ENCODE measurements around the gene RRP15. TPM values are rescaled to one million over a fixed set of nuclear protein-coding genes. Genes with fewer than 3 reads are reported as not detected.

The RRP15 gene
- polyA plus RNA-seq, 1 donor (not counting 4 experiments of a cell fraction or from before 2014, with no cell fraction given) = 15.8 TPM

DNA sequence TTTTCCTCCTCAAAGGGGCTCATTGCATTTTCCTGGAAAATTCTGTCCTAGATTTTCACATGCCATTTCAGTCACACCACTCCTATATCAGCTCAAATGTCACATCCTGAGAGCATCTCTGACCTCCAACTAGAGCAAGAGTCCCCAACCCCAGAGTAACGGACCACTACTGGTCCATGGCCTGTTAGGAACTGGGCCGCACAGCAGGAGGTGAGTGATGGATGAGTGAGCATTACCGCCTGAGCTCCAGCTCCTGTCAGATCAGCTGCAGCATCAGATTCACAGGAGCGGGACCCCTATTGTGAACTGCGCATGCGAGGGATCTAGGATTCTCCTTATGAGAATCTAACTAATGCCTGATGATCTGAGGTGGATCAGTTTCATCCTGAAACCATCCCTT, 12.7 kb upstream of the RRP15 start:
- no peak for DNase-seq (ENCODE audit: low read depth, low spot score)
- no peak overlapping the region for H3K27ac ChIP-seq (ENCODE audit: control insufficient read depth, insufficient read depth, low read length)
- H3K4me1 ChIP-seq (ENCODE audit: control insufficient read depth, extremely low read depth, insufficient read depth, low read length) = no peaks in the 10 kb centered on the region
- H3K36me3 ChIP-seq (ENCODE audit: control insufficient read depth in 2 of 2, extremely low read depth in 1 of 2, insufficient read depth in 2 of 2, low read length in 2 of 2) = no peaks in the 10 kb centered on the region
- no peak overlapping the region for H3K4me2 ChIP-seq (ENCODE audit: control insufficient read depth, extremely low read depth, insufficient read depth, low read depth, low read length)
- H2AFZ ChIP-seq (ENCODE audit: control insufficient read depth, low read length) = no peak overlapping the region
- no peak overlapping the region for H3K4me3 ChIP-seq (ENCODE audit: control insufficient read depth in 2 of 3, extremely low read depth in 1 of 3, insufficient read depth in 2 of 3, low read depth in 1 of 3, low read length in 3 of 3)
- H3K9me3 ChIP-seq (ENCODE audit: control insufficient read depth, low read depth, low read length) = no peaks in the 10 kb centered on the region
- no peaks in the 10 kb centered on the region for H3K9me1 ChIP-seq (ENCODE audit: control insufficient read depth, extremely low read depth, insufficient read depth, low read length)
- no peak overlapping the region for H3K9ac ChIP-seq (ENCODE audit: control insufficient read depth, extremely low read depth, insufficient read depth, low read length)
- H3K27me3 ChIP-seq (ENCODE audit: control insufficient read depth, extremely low read depth, insufficient read depth, low read length) = no peaks in the 10 kb centered on the region
- no peaks in the 10 kb centered on the region for H4K20me1 ChIP-seq (ENCODE audit: control insufficient read depth, extremely low read depth, insufficient read depth, low read length)
- dilution Hi-C loops (cut with MboI; ENCODE audit: extremely low pct_ligation_motif_present, low sequenced_read_pairs) = no loop called here
- FAIRE-seq = no peak
- TF ChIP-seq EZH2 (IDR thresholded peaks at IDR 0.05; ENCODE audit: low read length) (no peak), CTCF (optimal IDR thresholded peaks at IDR 0.05 in 1 of 3, IDR thresholded peaks at IDR 0.05 in 1 of 3, conservative IDR thresholded peaks at IDR 0.05 in 1 of 3; ENCODE audit: extremely low read depth in 1 of 3, insufficient read depth in 2 of 3, low read length in 3 of 3) (no peak)
- H3K79me2 ChIP-seq (ENCODE audit: control insufficient read depth, insufficient read depth, low read length) = no peaks in the 10 kb centered on the region

DNA sequence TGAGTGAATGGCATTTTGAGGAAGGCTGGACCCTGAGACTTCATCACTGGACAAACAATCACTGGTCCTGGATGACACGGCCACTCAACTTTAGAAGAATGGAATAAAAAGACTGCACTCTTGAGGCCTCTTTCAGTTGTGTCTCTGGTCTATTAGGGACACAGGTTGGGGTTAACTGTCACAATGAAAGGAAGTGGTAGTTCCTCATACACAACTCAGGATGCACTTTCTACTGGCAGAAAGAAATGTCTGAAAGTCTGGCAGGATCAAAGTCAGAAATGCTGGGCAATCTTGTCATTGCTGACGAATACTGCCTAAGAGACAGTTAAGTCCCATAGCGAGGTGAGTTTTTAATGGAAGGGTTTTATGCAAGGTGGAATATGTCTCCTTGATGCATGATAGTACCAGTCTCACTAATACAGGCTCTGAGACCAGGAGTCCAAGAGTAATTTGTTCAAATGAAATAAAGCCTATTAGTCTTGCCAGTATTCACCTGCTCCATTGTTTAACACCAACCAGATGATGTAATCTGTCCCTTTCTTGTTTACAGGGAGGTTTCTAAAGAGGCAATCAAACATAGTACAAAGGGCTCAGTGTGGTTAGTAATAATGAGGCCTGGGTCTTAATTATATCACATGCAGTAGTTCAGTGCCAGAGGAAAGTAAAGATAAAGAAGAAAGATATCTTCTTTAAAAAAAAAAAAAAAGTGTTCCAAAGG, 11.2 kb upstream of the RRP15 start:
- Histone ChIP-seq H3K4me3 (ENCODE audit: control insufficient read depth in 2 of 3, extremely low read depth in 1 of 3, insufficient read depth in 2 of 3, low read depth in 1 of 3, low read length in 3 of 3) (no peak overlapping the region), H3K36me3 (ENCODE audit: control insufficient read depth in 2 of 2, extremely low read depth in 1 of 2, insufficient read depth in 2 of 2, low read length in 2 of 2) (no peaks in the 10 kb centered on the region), H3K9me1 (ENCODE audit: control insufficient read depth, extremely low read depth, insufficient read depth, low read length) (no peaks in the 10 kb centered on the region), H2AFZ (ENCODE audit: control insufficient read depth, low read length) (no peak overlapping the region), H3K27ac (ENCODE audit: control insufficient read depth, insufficient read depth, low read length) (no peak overlapping the region), H3K4me1 (ENCODE audit: control insufficient read depth, extremely low read depth, insufficient read depth, low read length) (no peaks in the 10 kb centered on the region), H3K4me2 (ENCODE audit: control insufficient read depth, extremely low read depth, insufficient read depth, low read depth, low read length) (no peak overlapping the region), H3K79me2 (ENCODE audit: control insufficient read depth, insufficient read depth, low read length) (no peaks in the 10 kb centered on the region), H3K9ac (ENCODE audit: control insufficient read depth, extremely low read depth, insufficient read depth, low read length) (no peak overlapping the region), H3K9me3 (ENCODE audit: control insufficient read depth, low read depth, low read length) (no peaks in the 10 kb centered on the region), H3K27me3 (ENCODE audit: control insufficient read depth, extremely low read depth, insufficient read depth, low read length) (no peaks in the 10 kb centered on the region), H4K20me1 (ENCODE audit: control insufficient read depth, extremely low read depth, insufficient read depth, low read length) (no peaks in the 10 kb centered on the region)
- TF ChIP-seq EZH2 (IDR thresholded peaks at IDR 0.05; ENCODE audit: low read length) (no peak), CTCF (optimal IDR thresholded peaks at IDR 0.05 in 1 of 3, IDR thresholded peaks at IDR 0.05 in 1 of 3, conservative IDR thresholded peaks at IDR 0.05 in 1 of 3; ENCODE audit: extremely low read depth in 1 of 3, insufficient read depth in 2 of 3, low read length in 3 of 3) (no peak)
- FAIRE-seq (no peak), DNase-seq (ENCODE audit: low read depth, low spot score) (no peak)
- dilution Hi-C loops (cut with MboI; ENCODE audit: extremely low pct_ligation_motif_present, low sequenced_read_pairs) = no loop called here

Data from keratinocyte (primary cell).